HEK293T (cell line): ENCODE data around the gene CEP192.

Experiments used
- BHLHE40 ChIP-seq: fragments of 450-650 bp; IDR thresholded peaks from 2 replicates; pipeline ENCODE4 v1.6.1; 2016; ENCODE audit warnings: mild to moderate bottlenecking, moderate library complexity, borderline replicate concordance
- FOXA1 ChIP-seq: fragments of 450-650 bp; IDR thresholded peaks from 2 replicates; pipeline ENCODE4 v1.6.1; 2016; ENCODE audit warnings: mild to moderate bottlenecking
- FOXK2 ChIP-seq: fragments of 450-650 bp; IDR thresholded peaks from 2 replicates; pipeline ENCODE4 v1.6.1; 2016; ENCODE audit warnings: mild to moderate bottlenecking
- SP1 ChIP-seq: fragments of 450-650 bp; IDR thresholded peaks from 2 replicates; pipeline ENCODE4 v1.6.1; 2017
- SUZ12 ChIP-seq: fragments of 450-650 bp; IDR thresholded peaks from 2 replicates; pipeline ENCODE4 v1.6.1; 2016; ENCODE audit warnings: mild to moderate bottlenecking
- TARDBP ChIP-seq: fragments of 450-650 bp; IDR thresholded peaks from 2 replicates; pipeline ENCODE4 v1.6.1; 2016

DNA sequence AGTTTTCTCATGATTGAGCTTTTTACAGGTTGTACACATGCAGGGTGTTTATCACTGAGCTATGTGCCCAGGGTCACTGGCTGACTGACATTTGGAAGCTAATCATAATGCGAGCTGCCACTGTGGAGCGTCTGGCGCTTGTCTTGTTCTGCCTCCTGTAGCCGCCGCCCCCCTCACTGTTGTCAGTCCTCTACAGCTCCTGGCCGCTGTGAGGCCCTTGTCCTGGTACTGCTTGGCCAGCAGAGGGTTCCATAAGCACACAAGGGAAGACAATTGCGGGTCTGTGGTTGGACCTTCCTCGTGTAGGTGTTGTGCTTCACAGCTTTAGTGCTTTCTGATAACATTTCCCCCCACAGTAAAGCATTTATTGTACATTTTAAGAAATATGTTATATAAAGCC lies 121.8 kb downstream of the CEP192 start:
- TF ChIP-seq SP1 = no peak
- TF ChIP-seq BHLHE40 = no peak
- no peak for TF ChIP-seq FOXK2
- no peak for TF ChIP-seq TARDBP
- TF ChIP-seq FOXA1 = no peak
- TF ChIP-seq SUZ12 = no peak
